GM21515 (cell line): ENCODE data around the gene TSHZ2.

Experiments
- ATAC-seq: cut with Tn5 transposase; IDR thresholded peaks from one replicate; pipeline ENCODE4 v1.9.1; 2021; ENCODE audit not compliant: unreplicated experiment

The TSHZ2 gene

GRCh38 chr20:53059848-53060247 lies 87.7 kb downstream of the TSHZ2 start:
- no peak for ATAC-seq

- ATAC-seq, result no peak
Measured at GRCh38 chr20:53061192-53062108, 89.3 kb downstream of the TSHZ2 start.

- ATAC-seq, result no peak
Measured at GRCh38 chr20:53064935-53065334, 92.8 kb downstream of the TSHZ2 start.

GRCh38 chr20:53068241-53068640 lies 96.1 kb downstream of the TSHZ2 start:
- no peak for ATAC-seq

GRCh38 chr20:53069132-53069531 lies 97.0 kb downstream of the TSHZ2 start:
- no peak for ATAC-seq

- ATAC-seq, result no peak
Measured at GRCh38 chr20:53070224-53070623, 98.1 kb downstream of the TSHZ2 start.

- no peak for ATAC-seq
Measured at GRCh38 chr20:53070706-53071392, 98.7 kb downstream of the TSHZ2 start.

- no peak for ATAC-seq
Measured at GRCh38 chr20:53071833-53072232, 99.7 kb downstream of the TSHZ2 start.

- no peak for ATAC-seq
Measured at GRCh38 chr20:53072923-53073579, 100.9 kb downstream of the TSHZ2 start.

- no peak for ATAC-seq
Measured at GRCh38 chr20:53073636-53074415, 101.7 kb downstream of the TSHZ2 start.

GRCh38 chr20:53074811-53075314 lies 102.7 kb downstream of the TSHZ2 start:
- no peak for ATAC-seq

- ATAC-seq, result no peak
Measured at GRCh38 chr20:53076668-53077067, 104.5 kb downstream of the TSHZ2 start.

- no peak for ATAC-seq
Measured at GRCh38 chr20:53077373-53078205, 105.4 kb downstream of the TSHZ2 start.

GRCh38 chr20:53078761-53079160 lies 106.6 kb downstream of the TSHZ2 start:
- ATAC-seq, result no peak

GRCh38 chr20:53079261-53079691 lies 107.1 kb downstream of the TSHZ2 start:
- ATAC-seq, result no peak

- ATAC-seq, result no peak
Measured at GRCh38 chr20:53079828-53080686, 107.9 kb downstream of the TSHZ2 start.

GRCh38 chr20:53080687-53080962 lies 108.5 kb downstream of the TSHZ2 start:
- ATAC-seq, result no peak

GRCh38 chr20:53080969-53081871 lies 109.1 kb downstream of the TSHZ2 start:
- ATAC-seq, result no peak
